OCI-M2 (cell line): ENCODE data around the gene GABRR2.
A peak's percentile ranks its signal among the peaks of the same experiment; 100 is the strongest.
"Not testable (repeated sequence)": the region's sequence is repeated elsewhere in the genome, so short reads cannot be mapped to it uniquely, and the experiment has no call there.

Source experiments
- DNase-seq: peaks from one replicate; lab custom pipeline; 2025; ENCODE audit not compliant: unreplicated experiment; lab: John Stamatoyannopoulos, UW

The GABRR2 gene

GRCh38 chr6:89324304-89324703 is 9.2 kb upstream of the GABRR2 start:
- no peak for DNase-seq

GRCh38 chr6:89323511-89323971 is 8.4 kb upstream of the GABRR2 start:
- no peak for DNase-seq

- DNase-seq = peak; percentile 53
Measured at GRCh38 chr6:89321131-89321970, 6.3 kb upstream of the GABRR2 start.

GRCh38 chr6:89320012-89320559 is 5.0 kb upstream of the GABRR2 start:
- DNase-seq = no peak

GRCh38 chr6:89317067-89317466 is 2.0 kb upstream of the GABRR2 start:
- no peak for DNase-seq

- DNase-seq = no peak
Measured at GRCh38 chr6:89314692-89315091, 407 bp downstream of the GABRR2 start.

GRCh38 chr6:89313006-89313405 is 2.1 kb downstream of the GABRR2 start:
- DNase-seq = no peak

GRCh38 chr6:89311853-89312531 is 3.1 kb downstream of the GABRR2 start:
- no peak for DNase-seq

- no peak for DNase-seq
Measured at GRCh38 chr6:89311530-89311852, 3.6 kb downstream of the GABRR2 start.

- no peak for DNase-seq
Measured at GRCh38 chr6:89310929-89311328, 4.2 kb downstream of the GABRR2 start.

GRCh38 chr6:89308525-89309395 is 6.3 kb downstream of the GABRR2 start:
- DNase-seq = no peak

GRCh38 chr6:89304517-89304916 is 10.6 kb downstream of the GABRR2 start:
- not testable (repeated sequence) for DNase-seq

- DNase-seq = no peak
Measured at GRCh38 chr6:89302936-89303335, 12.2 kb downstream of the GABRR2 start.

GRCh38 chr6:89302195-89302770 is 12.8 kb downstream of the GABRR2 start:
- DNase-seq = no peak

GRCh38 chr6:89301586-89302194 is 13.4 kb downstream of the GABRR2 start:
- no peak for DNase-seq

- DNase-seq = no peak
Measured at GRCh38 chr6:89299466-89299850, 15.6 kb downstream of the GABRR2 start.

GRCh38 chr6:89298680-89299465 is 16.2 kb downstream of the GABRR2 start:
- no peak for DNase-seq

- no peak for DNase-seq
Measured at GRCh38 chr6:89297695-89298351, 17.3 kb downstream of the GABRR2 start.

- no peak for DNase-seq
Measured at GRCh38 chr6:89295981-89296380, 19.1 kb downstream of the GABRR2 start.
